Activated CD4-positive, alpha-beta memory T cell treated with anti-CD3 and anti-CD28 coated beads, Interleukin-2, amount 10 ng/mL, durations not matched to agents 7 days and 5 days (primary cell): Measurements from ENCODE around the gene LDLRAD4. TPM values are rescaled to one million over a fixed set of nuclear protein-coding genes. Genes with fewer than 3 reads are reported as not detected.

Experiments used
- CTCF ChIA-PET: fragments of 350-600 bp; sonication (Branson Sonifier 250); formaldehyde crosslinking; loops from one replicate; lab custom pipeline; 2021; ENCODE audit warnings: antibody characterized with exemption, inconsistent platforms; lab: Charles Lee
- POLR2A ChIA-PET: fragments of 350-600 bp; sonication (Branson Sonifier 250); formaldehyde crosslinking; loops from one replicate; lab custom pipeline; 2021; ENCODE audit warnings: antibody characterized with exemption; lab: Charles Lee
- DNase-seq: peaks from one replicate; pipeline ENCODE4 v3.0.0-alpha.2; 2020
- H3K27ac Mint-ChIP-seq: one replicate; pipeline ENCODE4 v1.8.0; 2021; ENCODE audit warnings: mild to moderate bottlenecking, mixed read lengths
- H3K27me3 Mint-ChIP-seq: one replicate; pipeline ENCODE4 v1.8.0; 2021; ENCODE audit warnings: mixed read lengths
- H3K36me3 Mint-ChIP-seq: one replicate; pipeline ENCODE4 v1.8.0; 2021; ENCODE audit warnings: low read depth, mixed read lengths
- H3K4me1 Mint-ChIP-seq: one replicate; pipeline ENCODE4 v1.8.0; 2021; ENCODE audit warnings: mixed read lengths
- H3K4me3 Mint-ChIP-seq: one replicate; pipeline ENCODE4 v1.8.0; 2021; ENCODE audit warnings: mild to moderate bottlenecking, mixed read lengths
- H3K9me3 Mint-ChIP-seq: one replicate; pipeline ENCODE4 v1.8.0; 2021; ENCODE audit warnings: mixed read lengths
- total RNA-seq, 2 experiments: library from RNA; stranded (reverse); gene quantifications; one replicate each; pipeline ENCODE4 v1.2.3, GENCODE V29; 2021

LDLRAD4 gene
- total RNA-seq, 2 experiments from 2014 or later: 19.1 to 22.4 TPM

DNA sequence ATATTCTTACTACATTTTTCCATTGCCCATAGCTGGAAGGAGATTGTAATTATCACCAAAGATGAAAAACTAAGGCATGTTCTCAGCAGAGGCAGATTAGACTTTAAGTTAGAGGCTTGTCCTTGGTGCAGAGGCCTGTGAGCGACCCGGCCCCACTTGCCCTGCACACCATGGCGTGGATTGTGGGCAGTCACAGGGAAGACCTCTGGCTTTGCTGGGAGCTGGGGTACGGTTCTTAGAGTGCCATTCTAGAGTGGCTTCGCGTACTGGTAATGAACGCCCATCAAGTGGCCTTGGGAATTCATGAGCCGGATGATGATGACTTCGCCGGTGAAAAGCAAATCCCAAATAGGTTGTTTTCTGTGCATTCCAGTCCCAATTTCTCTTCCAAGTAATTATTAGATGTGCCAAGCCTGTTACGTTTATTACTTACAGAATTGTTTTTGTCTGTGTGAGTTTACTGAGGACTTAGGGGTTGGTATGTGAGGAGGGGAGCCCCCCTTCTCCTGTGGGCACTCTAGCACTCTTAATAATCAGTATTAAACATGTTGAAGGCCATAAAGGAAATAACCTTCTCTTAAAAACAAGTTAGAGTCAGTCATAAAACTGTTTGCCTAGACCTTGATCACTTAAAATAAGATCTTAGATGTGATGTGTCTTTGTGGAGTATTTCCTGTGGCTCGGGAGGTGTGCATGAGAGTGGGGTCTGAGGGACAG lies 90.6 kb downstream of the LDLRAD4 start:
- Mint-ChIP-seq H3K27ac (no peak overlapping the region), H3K27me3 (no peaks in the 10 kb centered on the region)

DNA sequence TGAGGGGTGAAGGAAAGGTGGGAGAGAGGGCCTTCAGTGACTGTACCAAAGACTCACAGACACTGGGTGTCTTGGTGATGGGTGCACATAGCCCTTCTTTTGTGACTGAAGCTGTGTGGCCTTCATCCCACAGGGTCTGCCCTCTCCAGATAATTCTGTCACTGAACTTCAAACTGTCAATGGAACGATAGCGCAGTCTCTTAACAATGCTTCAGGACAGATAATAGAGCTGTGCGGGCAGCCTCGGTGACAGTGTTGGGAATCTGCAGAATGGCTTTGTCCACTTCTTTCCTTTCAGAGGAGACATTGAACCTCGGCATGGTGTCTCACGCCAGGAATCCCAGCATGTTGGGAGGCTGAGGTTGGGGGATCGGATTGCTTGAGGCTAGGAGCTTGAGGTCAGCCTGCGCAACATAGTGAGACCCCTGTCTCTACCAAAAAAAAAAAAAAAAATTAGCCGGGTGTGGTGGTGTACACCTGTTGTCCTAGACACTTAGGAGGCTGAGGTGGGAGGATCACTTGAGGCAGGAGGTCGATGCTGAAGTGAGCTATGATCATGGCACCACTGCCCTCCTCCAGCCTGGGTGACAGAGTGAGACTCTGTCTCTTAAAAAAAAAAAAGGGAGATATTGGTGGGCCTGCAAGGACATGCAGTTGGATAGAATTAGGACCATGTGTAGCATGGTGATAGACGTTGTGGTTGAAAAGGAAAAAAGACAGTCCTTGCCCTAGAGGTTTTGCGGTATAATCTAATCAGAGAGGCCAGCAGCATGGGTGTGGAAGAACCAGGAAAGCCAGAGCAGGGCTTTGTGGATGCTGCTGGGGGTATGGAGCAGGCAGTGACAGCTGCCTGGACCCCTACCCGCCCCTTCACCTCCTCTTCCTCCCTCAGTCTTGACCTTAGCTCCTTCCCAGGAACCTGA lies 91.4 kb downstream of the LDLRAD4 start:
- Mint-ChIP-seq H3K27ac (no peak overlapping the region), H3K9me3 (peaks cover 11% of the 10 kb centered on the region), H3K4me3 (no peak overlapping the region), H3K36me3 (peaks cover 7% of the 10 kb centered on the region), H3K27me3 (no peaks in the 10 kb centered on the region), H3K4me1 (peaks cover 19% of the 10 kb centered on the region)
- ChIA-PET CTCF (interaction anchor here (1.4 kb wide), 1 partner anchor 94 kb away, joined by 4 read pairs; no protein-coding TSS in a partner anchor), POLR2A (interaction anchor here (0.6 kb wide), 1 partner anchor 43 kb away, joined by 3 read pairs; no protein-coding TSS in a partner anchor)
- no peak for DNase-seq

More for the DNA sequence above, 90.6 kb downstream of the LDLRAD4 start:
- H3K36me3 Mint-ChIP-seq: no peaks in the 10 kb centered on the region
- POLR2A ChIA-PET: no interaction called here
- H3K4me3 Mint-ChIP-seq: no peak overlapping the region
- DNase-seq: no peak
- peaks cover 5% of the 10 kb centered on the region for H3K9me3 Mint-ChIP-seq
- CTCF ChIA-PET: no interaction called here
- peaks cover 19% of the 10 kb centered on the region for H3K4me1 Mint-ChIP-seq

DNA sequence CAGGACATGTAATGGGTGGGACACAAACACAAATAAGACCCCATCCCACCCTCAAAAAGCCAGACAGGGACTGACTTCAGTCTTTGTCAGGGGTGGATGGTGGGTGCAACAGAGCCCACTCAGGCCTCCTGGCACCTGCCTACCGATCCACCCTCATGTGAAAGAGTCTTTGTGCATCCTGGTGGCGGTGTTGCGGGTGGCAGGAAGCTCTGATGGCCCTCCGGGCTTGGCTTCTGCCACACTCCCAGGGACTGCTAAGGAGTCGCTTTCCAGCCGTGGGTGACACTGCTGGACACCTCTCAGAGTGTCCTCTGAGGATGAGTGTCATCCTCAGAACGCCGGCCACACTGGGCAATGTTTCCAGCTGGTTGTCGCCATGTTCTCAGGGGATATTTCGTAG lies 92.6 kb downstream of the LDLRAD4 start:
- ChIA-PET POLR2A (interaction anchor here (0.6 kb wide), 1 partner anchor 496 kb away, joined by 3 read pairs; no protein-coding TSS in a partner anchor), CTCF (no interaction called here)
- Mint-ChIP-seq H3K4me3 (no peak overlapping the region), H3K27me3 (peaks cover 2% of the 10 kb centered on the region), H3K9me3 (peaks cover 19% of the 10 kb centered on the region), H3K36me3 (peaks cover 16% of the 10 kb centered on the region), H3K4me1 (peaks cover 19% of the 10 kb centered on the region), H3K27ac (no peak overlapping the region)
- DNase-seq: no peak

DNA sequence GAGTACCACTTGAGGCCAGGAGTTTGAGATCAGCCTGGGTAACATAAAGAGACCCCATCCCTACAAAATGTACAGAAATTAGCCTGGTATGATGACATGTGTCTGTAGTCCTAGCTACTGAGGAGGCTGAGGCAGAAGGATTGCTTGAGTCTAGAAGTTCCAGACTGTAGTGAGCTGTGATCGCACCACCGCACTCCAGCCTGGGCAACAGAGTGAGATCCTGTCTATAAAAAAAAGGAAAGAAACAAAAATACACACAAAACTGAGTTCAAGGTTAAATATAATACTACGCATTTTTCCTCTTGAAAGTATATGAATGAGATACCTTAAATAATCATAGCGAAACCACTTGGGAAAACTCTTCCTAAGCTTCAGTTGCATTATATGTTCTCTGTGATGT lies 94.0 kb downstream of the LDLRAD4 start:
- POLR2A ChIA-PET: no interaction called here
- Mint-ChIP-seq H3K9me3 (peaks cover 22% of the 10 kb centered on the region), H3K4me1 (peaks cover 19% of the 10 kb centered on the region), H3K4me3 (no peak overlapping the region), H3K27ac (no peak overlapping the region), H3K27me3 (peaks cover 2% of the 10 kb centered on the region), H3K36me3 (peaks cover 17% of the 10 kb centered on the region)
- CTCF ChIA-PET: no interaction called here
- DNase-seq: no peak

DNA sequence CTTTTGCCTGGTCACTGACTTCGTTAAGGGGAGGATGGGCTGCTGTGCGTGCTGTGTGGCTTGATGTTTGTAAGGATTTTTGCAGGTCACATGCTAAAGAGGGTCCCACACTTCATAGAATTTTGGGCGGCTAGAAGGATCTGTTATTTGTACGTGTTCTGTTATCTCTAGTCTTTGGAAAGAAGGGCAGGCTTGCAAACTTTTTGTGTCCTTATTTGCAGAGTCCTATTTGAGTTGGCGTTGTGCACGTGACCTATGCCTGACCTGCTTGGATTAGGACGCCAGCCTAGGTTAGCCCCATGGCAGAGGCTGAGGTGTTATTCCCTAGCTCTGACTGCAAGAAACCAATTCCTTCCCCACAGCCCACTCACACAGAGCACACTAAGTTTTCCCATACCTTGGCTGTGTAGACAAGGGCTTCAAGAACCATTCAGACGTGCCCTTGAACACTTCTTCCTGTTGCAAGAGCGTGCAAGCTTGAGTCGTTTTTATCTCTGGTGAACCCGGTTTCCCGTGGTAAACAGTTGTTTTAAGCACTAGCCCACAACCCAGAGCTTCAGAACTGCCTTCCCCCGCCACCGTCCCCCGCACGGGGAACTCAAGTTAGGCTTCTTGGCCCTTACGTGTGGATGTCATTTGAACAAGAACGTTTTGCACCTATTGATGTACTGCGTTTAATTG lies 94.6 kb downstream of the LDLRAD4 start:
- Mint-ChIP-seq H3K36me3 (peaks cover 17% of the 10 kb centered on the region), H3K4me3 (no peak overlapping the region), H3K4me1 (peaks cover 17% of the 10 kb centered on the region), H3K9me3 (peaks cover 22% of the 10 kb centered on the region), H3K27ac (no peak overlapping the region), H3K27me3 (peaks cover 2% of the 10 kb centered on the region)
- ChIA-PET POLR2A (no interaction called here), CTCF (no interaction called here)
- no peak for DNase-seq

DNA sequence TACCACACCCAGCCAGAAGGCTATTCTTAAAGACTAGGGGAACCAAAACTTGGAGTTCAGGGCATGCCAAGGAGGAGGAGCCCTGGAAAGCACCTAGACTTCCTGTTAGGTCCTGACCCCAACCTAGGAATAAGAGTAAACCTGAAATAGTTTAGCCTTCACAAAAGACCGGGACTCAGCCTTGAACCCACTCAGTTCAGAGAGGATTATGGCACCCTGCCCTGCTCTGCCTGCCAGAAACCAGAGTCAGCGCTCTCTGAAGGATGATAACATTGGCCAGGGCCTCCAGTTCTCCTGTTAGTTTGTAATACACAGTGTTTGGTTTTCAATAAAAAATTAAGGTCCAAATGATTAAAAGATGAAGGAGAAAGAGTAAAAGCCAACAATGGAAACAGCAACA lies 96.4 kb downstream of the LDLRAD4 start:
- POLR2A ChIA-PET: no interaction called here
- Mint-ChIP-seq H3K36me3 (peaks cover 17% of the 10 kb centered on the region), H3K4me1 (peaks cover 9% of the 10 kb centered on the region), H3K27me3 (peaks cover 2% of the 10 kb centered on the region), H3K9me3 (peaks cover 22% of the 10 kb centered on the region), H3K27ac (no peak overlapping the region), H3K4me3 (no peak overlapping the region)
- CTCF ChIA-PET: no interaction called here
- no peak for DNase-seq

DNA sequence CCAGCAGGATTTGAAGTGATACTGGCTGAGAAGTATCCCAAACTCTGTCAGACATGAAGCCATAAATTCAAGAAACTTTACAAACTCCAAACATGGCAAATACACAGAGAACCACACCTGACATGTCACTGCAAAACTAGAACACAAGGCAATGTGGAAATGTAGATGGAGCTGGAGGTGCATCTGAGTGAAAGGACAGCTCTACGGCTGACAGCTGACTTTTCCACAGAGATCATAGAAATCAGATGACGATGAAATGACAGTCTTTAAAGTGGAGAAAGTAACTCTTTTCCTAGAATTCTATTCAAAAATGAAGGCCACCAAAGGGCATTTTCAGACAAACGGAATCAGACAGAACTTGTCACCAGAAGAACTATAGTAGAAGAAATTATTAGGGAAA lies 97.5 kb downstream of the LDLRAD4 start:
- Mint-ChIP-seq H3K4me3 (no peak overlapping the region), H3K4me1 (peaks cover 9% of the 10 kb centered on the region), H3K36me3 (peaks cover 17% of the 10 kb centered on the region), H3K9me3 (peaks cover 22% of the 10 kb centered on the region), H3K27me3 (peaks cover 2% of the 10 kb centered on the region), H3K27ac (no peak overlapping the region)
- ChIA-PET POLR2A (no interaction called here), CTCF (no interaction called here)
- no peak for DNase-seq

DNA sequence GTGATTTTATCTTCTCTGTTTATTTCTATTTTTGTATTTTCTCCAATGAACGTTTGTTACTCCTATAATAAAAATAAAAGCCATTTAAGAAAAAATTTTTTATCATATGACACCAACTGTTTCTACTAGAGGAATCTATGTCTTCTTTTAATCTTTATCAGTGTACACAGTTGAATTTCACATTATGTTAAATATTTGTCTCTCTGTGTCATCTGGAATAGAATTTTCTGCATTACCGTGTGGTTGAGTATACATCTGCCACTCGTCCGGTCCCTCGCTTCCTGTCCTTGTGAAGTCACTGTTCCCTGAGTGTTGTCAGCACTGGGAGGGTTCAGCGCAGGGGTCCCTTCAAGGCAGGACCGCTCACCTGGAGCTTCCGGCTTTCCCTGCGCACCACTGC lies 99.2 kb downstream of the LDLRAD4 start:
- peaks cover 8% of the 10 kb centered on the region for H3K4me1 Mint-ChIP-seq
- peaks cover 22% of the 10 kb centered on the region for H3K9me3 Mint-ChIP-seq
- no peak for DNase-seq
- H3K36me3 Mint-ChIP-seq: peaks cover 17% of the 10 kb centered on the region
- H3K27me3 Mint-ChIP-seq: peaks cover 2% of the 10 kb centered on the region
- no peak overlapping the region for H3K27ac Mint-ChIP-seq
- POLR2A ChIA-PET: no interaction called here
- CTCF ChIA-PET: no interaction called here
- H3K4me3 Mint-ChIP-seq: no peak overlapping the region

DNA sequence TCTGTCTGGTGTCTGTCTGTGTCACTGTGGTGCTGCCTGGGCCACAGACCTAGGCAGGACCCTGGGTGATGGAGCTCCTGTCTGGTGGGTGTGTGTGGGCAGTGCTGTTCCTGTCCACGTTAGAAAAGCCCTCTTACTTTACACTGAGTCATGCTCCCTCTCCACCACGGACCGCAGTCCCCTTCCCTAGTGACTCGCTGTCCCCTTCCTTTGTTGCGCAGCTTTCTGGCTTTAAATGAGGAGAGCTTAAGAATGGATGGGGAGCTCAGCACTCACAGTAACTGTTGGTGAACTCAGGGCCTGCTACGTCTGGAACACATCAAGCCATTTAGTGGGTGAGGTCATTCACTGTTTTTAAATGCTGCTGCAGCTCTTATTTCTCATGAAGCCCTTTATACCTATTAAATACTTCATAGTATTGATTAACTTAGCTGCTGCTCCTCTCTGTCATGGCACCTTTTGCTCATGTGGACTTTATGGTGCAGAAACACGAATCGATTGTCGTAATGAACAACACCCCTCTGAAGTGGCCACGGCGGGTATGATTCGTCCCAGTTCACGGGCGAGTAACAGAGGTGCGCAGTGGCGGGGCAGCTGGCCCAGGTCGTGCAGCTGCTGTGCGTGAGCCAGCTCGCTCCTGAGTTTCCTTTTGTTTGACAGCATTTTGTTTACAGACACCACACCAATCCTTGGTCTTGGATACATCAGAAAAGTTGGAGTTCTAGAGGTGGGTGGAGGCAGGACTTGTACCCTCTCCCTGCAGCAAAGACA lies 100.4 kb downstream of the LDLRAD4 start:
- Mint-ChIP-seq H3K4me3 (no peak overlapping the region), H3K36me3 (peaks cover 17% of the 10 kb centered on the region), H3K27me3 (peaks cover 2% of the 10 kb centered on the region), H3K27ac (no peak overlapping the region), H3K9me3 (peaks cover 22% of the 10 kb centered on the region), H3K4me1 (no peaks in the 10 kb centered on the region)
- POLR2A ChIA-PET: no interaction called here
- CTCF ChIA-PET: no interaction called here
- no peak for DNase-seq

DNA sequence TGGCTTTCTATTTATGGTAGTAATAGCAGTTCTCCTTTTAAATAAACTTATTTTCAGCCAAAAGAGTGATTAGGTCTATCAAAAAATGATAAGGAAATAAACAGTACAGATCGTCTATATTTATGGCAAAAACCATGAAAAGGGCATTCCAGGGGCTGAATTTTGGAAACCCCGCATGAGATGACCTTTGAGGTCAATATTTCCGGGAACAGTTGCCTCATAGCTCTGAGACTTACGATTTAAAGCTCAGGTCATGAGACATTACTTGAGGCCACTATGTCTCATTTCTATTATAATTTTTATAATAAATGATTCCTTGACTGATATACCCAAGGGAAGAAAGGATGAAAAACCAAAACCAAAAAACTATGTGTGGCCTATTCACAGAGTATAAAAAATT lies 101.1 kb downstream of the LDLRAD4 start:
- Mint-ChIP-seq H3K27ac (no peak overlapping the region), H3K9me3 (peaks cover 18% of the 10 kb centered on the region), H3K4me1 (no peaks in the 10 kb centered on the region), H3K36me3 (peaks cover 13% of the 10 kb centered on the region), H3K27me3 (peaks cover 2% of the 10 kb centered on the region), H3K4me3 (no peak overlapping the region)
- no peak for DNase-seq
- CTCF ChIA-PET: no interaction called here
- POLR2A ChIA-PET: no interaction called here

DNA sequence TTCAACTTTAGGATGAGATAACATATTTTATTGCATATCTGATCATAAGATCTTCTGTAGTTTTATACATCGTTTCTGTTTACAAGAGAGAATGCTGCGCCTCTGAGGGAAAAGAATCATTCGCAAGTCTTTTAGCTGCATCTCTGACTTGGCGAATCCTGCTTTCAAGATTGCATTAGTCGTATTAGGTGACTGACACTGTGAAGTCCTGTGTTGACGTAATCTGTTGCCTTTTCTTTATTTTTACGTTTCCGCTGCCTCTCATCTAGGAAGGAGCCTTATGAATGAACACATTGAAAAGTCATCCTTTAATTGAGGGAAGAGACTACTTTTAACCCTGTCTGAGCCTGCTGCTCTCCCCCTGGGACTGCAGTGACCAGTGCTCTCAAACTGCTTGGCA lies 101.5 kb downstream of the LDLRAD4 start:
- Mint-ChIP-seq H3K36me3 (peaks cover 9% of the 10 kb centered on the region), H3K4me3 (no peak overlapping the region), H3K27ac (no peak overlapping the region), H3K4me1 (no peaks in the 10 kb centered on the region), H3K9me3 (peaks cover 14% of the 10 kb centered on the region), H3K27me3 (peaks cover 2% of the 10 kb centered on the region)
- DNase-seq: no peak
- CTCF ChIA-PET: no interaction called here
- POLR2A ChIA-PET: no interaction called here

DNA sequence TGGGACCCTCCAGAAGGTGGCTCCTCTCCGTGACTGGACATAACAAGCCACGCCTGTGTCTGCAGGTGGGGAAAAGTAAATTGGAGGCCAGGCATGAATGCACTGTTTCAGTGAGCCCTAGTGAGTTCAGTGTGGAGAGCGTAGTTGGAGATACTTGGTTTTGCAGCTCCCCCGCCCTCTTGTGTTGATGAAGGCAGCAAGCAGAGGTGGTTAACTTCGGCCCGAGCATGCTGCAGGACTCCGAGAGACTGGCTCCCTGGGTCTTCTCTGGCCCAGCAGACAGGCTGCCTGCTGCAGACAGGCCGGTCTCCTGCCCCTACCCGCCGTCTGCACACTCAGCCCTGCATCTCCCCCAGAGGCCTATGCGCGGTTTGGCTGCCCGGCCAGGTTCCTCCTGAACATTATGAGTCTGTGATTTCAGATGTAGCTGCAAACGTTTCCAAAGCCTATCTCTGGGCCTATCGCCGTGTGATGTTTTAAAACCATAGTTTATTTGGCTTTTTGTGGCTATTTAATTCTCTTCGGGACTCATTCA lies 102.4 kb downstream of the LDLRAD4 start:
- CTCF ChIA-PET: no interaction called here
- H3K27me3 Mint-ChIP-seq: no peaks in the 10 kb centered on the region
- DNase-seq: no peak
- no peak overlapping the region for H3K4me3 Mint-ChIP-seq
- no peak overlapping the region for H3K27ac Mint-ChIP-seq
- peaks cover 3% of the 10 kb centered on the region for H3K36me3 Mint-ChIP-seq
- peaks cover 8% of the 10 kb centered on the region for H3K9me3 Mint-ChIP-seq
- POLR2A ChIA-PET: no interaction called here
- H3K4me1 Mint-ChIP-seq: no peaks in the 10 kb centered on the region
